GM06990 (cell line): Measurements from ENCODE around the gene RASD2.

Source experiments
- DNase-seq: peaks from one replicate; pipeline ENCODE4 v3.0.0-alpha.2; 2011; ENCODE audit not compliant: insufficient read length; ENCODE audit errors: extremely low read depth
- H3K27me3 ChIP-seq: replicated peaks from 2 replicates; pipeline ENCODE4 v1.6.0; 2011; ENCODE audit warnings: low read length; ENCODE audit not compliant: control insufficient read depth, insufficient read depth
- H3K36me3 ChIP-seq: 2 replicates; pipeline ENCODE4 v1.5.1; 2011; ENCODE audit warnings: low read length; ENCODE audit not compliant: control insufficient read depth, insufficient read depth
- H3K4me3 ChIP-seq: replicated peaks from 2 replicates; pipeline ENCODE4 v1.5.1; 2011; ENCODE audit warnings: low read depth, mild to moderate bottlenecking, control low read depth, low read length
- TF ChIP-seq, protein P1 (sequence below): IDR thresholded peaks from 2 replicates; pipeline ENCODE4 v1.5.1; 2011; ENCODE audit warnings: low read length, control low read depth, mild to moderate bottlenecking, inconsistent platforms; ENCODE audit not compliant: insufficient read depth, poor library complexity, severe bottlenecking

The RASD2 gene

DNA sequence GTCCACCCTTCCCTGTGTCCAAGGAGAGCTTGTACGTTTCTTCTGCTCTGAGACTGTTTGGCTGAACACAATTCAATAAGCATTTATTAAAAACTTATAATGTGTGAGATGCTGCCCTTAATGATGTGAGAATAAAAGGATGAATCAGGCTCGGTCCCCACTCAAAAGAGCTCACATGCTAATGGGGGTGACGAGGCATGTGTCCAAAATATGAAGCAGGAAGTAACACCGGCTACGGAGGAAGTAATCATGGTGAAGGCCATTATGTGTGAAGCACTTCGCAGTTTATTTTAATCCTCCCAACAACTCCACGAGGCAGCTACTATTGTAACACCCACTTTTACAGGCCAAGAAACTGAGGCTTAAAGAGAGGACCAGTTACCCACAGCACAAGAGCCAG, 3.4 kb upstream of the RASD2 start:
- no peak for DNase-seq
- no peaks in the 10 kb centered on the region for H3K36me3 ChIP-seq
- no peak overlapping the region for H3K4me3 ChIP-seq
- TF ChIP-seq, protein P1, sequence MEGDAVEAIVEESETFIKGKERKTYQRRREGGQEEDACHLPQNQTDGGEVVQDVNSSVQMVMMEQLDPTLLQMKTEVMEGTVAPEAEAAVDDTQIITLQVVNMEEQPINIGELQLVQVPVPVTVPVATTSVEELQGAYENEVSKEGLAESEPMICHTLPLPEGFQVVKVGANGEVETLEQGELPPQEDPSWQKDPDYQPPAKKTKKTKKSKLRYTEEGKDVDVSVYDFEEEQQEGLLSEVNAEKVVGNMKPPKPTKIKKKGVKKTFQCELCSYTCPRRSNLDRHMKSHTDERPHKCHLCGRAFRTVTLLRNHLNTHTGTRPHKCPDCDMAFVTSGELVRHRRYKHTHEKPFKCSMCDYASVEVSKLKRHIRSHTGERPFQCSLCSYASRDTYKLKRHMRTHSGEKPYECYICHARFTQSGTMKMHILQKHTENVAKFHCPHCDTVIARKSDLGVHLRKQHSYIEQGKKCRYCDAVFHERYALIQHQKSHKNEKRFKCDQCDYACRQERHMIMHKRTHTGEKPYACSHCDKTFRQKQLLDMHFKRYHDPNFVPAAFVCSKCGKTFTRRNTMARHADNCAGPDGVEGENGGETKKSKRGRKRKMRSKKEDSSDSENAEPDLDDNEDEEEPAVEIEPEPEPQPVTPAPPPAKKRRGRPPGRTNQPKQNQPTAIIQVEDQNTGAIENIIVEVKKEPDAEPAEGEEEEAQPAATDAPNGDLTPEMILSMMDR: no peak
- no peaks in the 10 kb centered on the region; the same call in none of the 2 replicates for H3K27me3 ChIP-seq

DNA sequence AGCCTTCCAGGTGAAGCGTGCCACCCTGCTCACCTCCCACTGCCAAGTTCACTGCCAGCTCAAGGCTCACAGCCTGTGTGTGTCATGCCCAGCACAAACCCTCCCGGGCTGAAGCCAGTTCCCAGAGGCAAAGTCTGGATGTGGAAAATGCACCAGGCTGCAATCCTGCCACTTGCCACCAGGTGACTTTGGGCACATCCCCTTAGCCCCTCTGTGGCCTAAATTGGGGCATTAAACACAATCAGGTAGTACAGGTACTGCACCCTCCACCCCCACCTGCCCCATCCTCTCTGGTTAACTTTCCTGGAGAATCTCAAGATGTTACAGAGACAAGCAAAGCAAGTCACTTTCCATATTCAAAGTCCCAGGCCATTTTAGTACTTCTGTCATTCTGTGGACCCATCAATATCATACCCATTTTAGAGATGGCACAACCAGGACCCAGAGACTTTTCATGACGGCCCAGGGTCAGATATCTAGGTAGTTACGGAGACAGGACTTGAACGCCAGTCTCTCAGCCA, 1.8 kb upstream of the RASD2 start:
- DNase-seq: no peak
- Histone ChIP-seq H3K4me3 (no peak overlapping the region), H3K27me3 (peaks cover 2% of the 10 kb centered on the region; the same call in 1 of the 2 replicates), H3K36me3 (no peaks in the 10 kb centered on the region)
- TF ChIP-seq, protein P1: peak; percentile 57

DNA sequence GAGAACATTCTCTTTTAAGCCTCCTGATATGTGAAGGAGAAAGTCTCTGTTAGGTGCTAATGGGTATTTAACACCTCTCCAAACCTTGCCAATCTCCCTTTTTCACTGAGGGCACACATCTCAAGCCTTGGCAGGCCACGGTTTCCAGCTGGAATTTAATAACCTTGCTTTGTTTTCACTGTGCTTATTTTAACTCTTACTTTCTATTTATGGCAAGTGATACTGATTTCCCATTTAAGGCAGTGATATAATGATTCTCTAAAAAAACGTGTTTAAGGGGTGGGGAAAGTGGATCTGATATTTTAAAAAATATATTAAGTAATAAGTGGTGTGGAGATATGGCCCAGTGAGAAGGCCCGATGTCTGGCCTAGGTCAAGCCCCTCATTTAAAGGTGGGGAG, 1.1 kb upstream of the RASD2 start:
- TF ChIP-seq, protein P1: no peak
- H3K4me3 ChIP-seq: no peak overlapping the region
- no peaks in the 10 kb centered on the region for H3K36me3 ChIP-seq
- DNase-seq: no peak
- peaks cover 2% of the 10 kb centered on the region; the same call in 1 of the 2 replicates for H3K27me3 ChIP-seq

DNA sequence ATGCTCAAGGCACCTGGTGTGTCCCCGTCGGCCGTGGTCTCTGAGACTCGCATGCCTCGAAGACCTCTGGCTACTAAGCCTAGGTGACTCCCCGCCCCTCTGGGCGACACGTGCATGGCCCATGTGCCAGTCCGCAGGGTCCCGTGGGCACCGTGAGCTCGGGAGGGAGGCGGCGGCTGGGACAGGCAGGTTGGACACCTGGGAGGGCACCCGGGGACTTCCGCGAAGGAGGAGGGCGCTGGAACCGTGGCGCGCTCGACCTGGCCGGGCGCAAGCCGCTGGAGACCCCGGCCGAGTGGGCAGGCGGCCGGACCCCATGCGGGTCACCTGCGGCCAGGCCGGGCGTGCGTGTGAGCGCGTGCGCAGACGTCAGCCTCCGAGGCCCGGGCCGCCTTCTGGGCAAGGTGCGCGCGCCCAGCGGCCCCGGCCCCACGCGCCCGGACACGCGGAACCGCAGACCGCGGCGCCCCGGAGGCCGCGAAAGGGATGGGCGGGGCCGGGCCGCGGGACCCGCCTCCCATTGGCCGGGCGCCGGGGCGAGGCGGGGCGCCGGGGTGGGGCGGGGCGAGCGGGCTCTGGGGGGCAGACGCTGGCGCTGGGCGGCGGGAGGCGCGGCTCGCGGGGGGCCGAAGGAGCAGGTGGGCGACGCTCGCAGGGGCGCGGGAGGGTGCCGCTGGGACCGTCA, 579 bp upstream of the RASD2 start:
- Histone ChIP-seq H3K36me3 (no peaks in the 10 kb centered on the region), H3K27me3 (peaks cover 2% of the 10 kb centered on the region; the same call in 1 of the 2 replicates), H3K4me3 (peak overlapping the region; percentile 57)
- peak; percentile 56 for DNase-seq
- TF ChIP-seq, protein P1: no peak

DNA sequence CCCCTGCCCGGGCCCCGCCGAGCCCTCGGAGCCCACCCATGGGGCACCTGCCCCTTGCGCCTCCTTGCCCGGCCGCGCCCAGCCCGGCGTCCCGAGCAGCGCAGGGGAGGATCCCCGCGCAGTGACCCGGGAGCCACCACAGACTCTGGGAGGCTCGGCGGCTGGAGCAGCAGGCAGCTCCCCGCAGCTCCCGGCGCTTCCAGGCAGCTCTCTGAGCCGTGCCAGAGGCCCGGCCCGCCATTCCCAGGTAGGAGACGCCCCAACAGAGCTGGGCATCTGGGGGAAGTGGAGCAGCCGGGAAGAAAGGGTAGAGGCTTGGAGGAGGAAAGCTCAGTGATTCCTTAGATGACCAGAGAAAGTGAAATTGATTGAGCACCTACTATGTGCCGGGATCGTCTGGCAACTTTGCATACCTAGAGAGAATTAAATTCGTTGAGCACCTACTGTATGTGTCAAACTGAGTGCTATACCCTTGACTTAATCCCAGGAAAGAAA, 670 bp downstream of the RASD2 start:
- Histone ChIP-seq H3K36me3 (no peaks in the 10 kb centered on the region), H3K4me3 (no peak overlapping the region), H3K27me3 (peaks cover 2% of the 10 kb centered on the region; the same call in 1 of the 2 replicates)
- TF ChIP-seq, protein P1: no peak
- DNase-seq: no peak
